ENCODE results near the gene PTPRD.
"Not testable (repeated sequence)": the region's sequence is repeated elsewhere in the genome, so short reads cannot be mapped to it uniquely, and the experiment has no call there.

Gene PTPRD

GRCh38 chr9:9097254-9097653 is 1515.5 kb downstream of the PTPRD start:
- not testable (repeated sequence) for H3K9me3 ChIP-seq (ENCODE audit: control insufficient read depth in 2 of 2, low read length in 2 of 2); H3K27ac ChIP-seq (ENCODE audit: low read length); H3K4me3 ChIP-seq (ENCODE audit: low read length in 2 of 2); H3K27me3 ChIP-seq (ENCODE audit: control insufficient read depth in 1 of 2, insufficient read depth in 2 of 2, low read length in 2 of 2); H3K9ac ChIP-seq (ENCODE audit: low read length in 2 of 2); H3K4me1 ChIP-seq (ENCODE audit: control insufficient read depth, insufficient read depth, low read length); H3K36me3 ChIP-seq (ENCODE audit: control insufficient read depth in 2 of 2, insufficient read depth in 2 of 2, low read length in 2 of 2)

DNA sequence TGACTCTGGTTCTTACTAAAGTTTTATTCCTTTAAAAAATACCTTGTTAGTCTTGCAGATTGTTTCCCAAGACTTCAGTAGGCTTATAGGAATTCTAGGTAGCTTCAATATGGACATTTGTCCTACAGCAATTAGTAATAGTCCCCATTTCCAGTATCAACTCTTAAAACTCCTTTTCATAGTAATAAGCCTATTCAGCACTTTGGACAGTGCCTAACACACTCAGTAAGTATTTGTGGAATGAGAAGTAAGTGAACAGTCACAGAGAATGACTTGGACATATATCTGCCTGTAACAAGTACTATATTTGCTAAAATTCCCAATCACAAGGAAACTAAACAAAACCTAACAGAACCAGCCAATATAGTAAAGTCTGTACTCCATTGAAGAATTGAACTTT is 1521.4 kb downstream of the PTPRD start:
- Histone ChIP-seq H3K4me3 (ENCODE audit: low read length in 2 of 2) (no peak overlapping the region), H3K4me1 (ENCODE audit: control insufficient read depth, insufficient read depth, low read length) (no peaks in the 10 kb centered on the region), H3K9me3 (ENCODE audit: control insufficient read depth in 2 of 2, low read length in 2 of 2) (no peaks in the 10 kb centered on the region), H3K36me3 (ENCODE audit: control insufficient read depth in 2 of 2, insufficient read depth in 2 of 2, low read length in 2 of 2) (no peaks in the 10 kb centered on the region), H3K27me3 (ENCODE audit: control insufficient read depth in 1 of 2, insufficient read depth in 2 of 2, low read length in 2 of 2) (no peaks in the 10 kb centered on the region), H3K27ac (ENCODE audit: low read length) (no peak overlapping the region), H3K9ac (ENCODE audit: low read length in 2 of 2) (no peak overlapping the region)

- Histone ChIP-seq H3K4me1 (ENCODE audit: control insufficient read depth, insufficient read depth, low read length) (no peaks in the 10 kb centered on the region), H3K9me3 (ENCODE audit: control insufficient read depth in 2 of 2, low read length in 2 of 2) (no peaks in the 10 kb centered on the region), H3K36me3 (ENCODE audit: control insufficient read depth in 2 of 2, insufficient read depth in 2 of 2, low read length in 2 of 2) (no peaks in the 10 kb centered on the region), H3K9ac (ENCODE audit: low read length in 2 of 2) (no peak overlapping the region), H3K4me3 (ENCODE audit: low read length in 2 of 2) (no peak overlapping the region), H3K27ac (ENCODE audit: low read length) (no peak overlapping the region), H3K27me3 (ENCODE audit: control insufficient read depth in 1 of 2, insufficient read depth in 2 of 2, low read length in 2 of 2) (no peaks in the 10 kb centered on the region)
Measured at GRCh38 chr9:9079473-9079872, 1533.3 kb downstream of the PTPRD start.

GRCh38 chr9:9078301-9078700 is 1534.5 kb downstream of the PTPRD start:
- Histone ChIP-seq H3K4me1 (ENCODE audit: control insufficient read depth, insufficient read depth, low read length) (no peaks in the 10 kb centered on the region), H3K9ac (ENCODE audit: low read length in 2 of 2) (no peak overlapping the region), H3K27ac (ENCODE audit: low read length) (no peak overlapping the region), H3K27me3 (ENCODE audit: control insufficient read depth in 1 of 2, insufficient read depth in 2 of 2, low read length in 2 of 2) (no peaks in the 10 kb centered on the region), H3K9me3 (ENCODE audit: control insufficient read depth in 2 of 2, low read length in 2 of 2) (no peaks in the 10 kb centered on the region), H3K36me3 (ENCODE audit: control insufficient read depth in 2 of 2, insufficient read depth in 2 of 2, low read length in 2 of 2) (no peaks in the 10 kb centered on the region), H3K4me3 (ENCODE audit: low read length in 2 of 2) (no peak overlapping the region)

GRCh38 chr9:9061627-9062026 is 1551.2 kb downstream of the PTPRD start:
- Histone ChIP-seq H3K4me1 (ENCODE audit: control insufficient read depth, insufficient read depth, low read length) (no peaks in the 10 kb centered on the region), H3K4me3 (ENCODE audit: low read length in 2 of 2) (no peak overlapping the region), H3K9ac (ENCODE audit: low read length in 2 of 2) (no peak overlapping the region), H3K9me3 (ENCODE audit: control insufficient read depth in 2 of 2, low read length in 2 of 2) (no peaks in the 10 kb centered on the region), H3K27me3 (ENCODE audit: control insufficient read depth in 1 of 2, insufficient read depth in 2 of 2, low read length in 2 of 2) (no peaks in the 10 kb centered on the region), H3K27ac (ENCODE audit: low read length) (no peak overlapping the region), H3K36me3 (ENCODE audit: control insufficient read depth in 2 of 2, insufficient read depth in 2 of 2, low read length in 2 of 2) (no peaks in the 10 kb centered on the region)

- Histone ChIP-seq H3K36me3 (ENCODE audit: control insufficient read depth in 2 of 2, insufficient read depth in 2 of 2, low read length in 2 of 2) (no peaks in the 10 kb centered on the region), H3K9ac (ENCODE audit: low read length in 2 of 2) (no peak overlapping the region), H3K4me1 (ENCODE audit: control insufficient read depth, insufficient read depth, low read length) (no peaks in the 10 kb centered on the region), H3K27ac (ENCODE audit: low read length) (no peak overlapping the region), H3K9me3 (ENCODE audit: control insufficient read depth in 2 of 2, low read length in 2 of 2) (no peaks in the 10 kb centered on the region), H3K4me3 (ENCODE audit: low read length in 2 of 2) (no peak overlapping the region), H3K27me3 (ENCODE audit: control insufficient read depth in 1 of 2, insufficient read depth in 2 of 2, low read length in 2 of 2) (no peaks in the 10 kb centered on the region)
Measured at GRCh38 chr9:9054354-9054992, 1558.3 kb downstream of the PTPRD start.

- Histone ChIP-seq H3K4me1 (ENCODE audit: control insufficient read depth, insufficient read depth, low read length) (no peaks in the 10 kb centered on the region), H3K9ac (ENCODE audit: low read length in 2 of 2) (no peak overlapping the region), H3K27me3 (ENCODE audit: control insufficient read depth in 1 of 2, insufficient read depth in 2 of 2, low read length in 2 of 2) (no peaks in the 10 kb centered on the region), H3K4me3 (ENCODE audit: low read length in 2 of 2) (no peak overlapping the region), H3K9me3 (ENCODE audit: control insufficient read depth in 2 of 2, low read length in 2 of 2) (no peaks in the 10 kb centered on the region), H3K27ac (ENCODE audit: low read length) (no peak overlapping the region), H3K36me3 (ENCODE audit: control insufficient read depth in 2 of 2, insufficient read depth in 2 of 2, low read length in 2 of 2) (no peaks in the 10 kb centered on the region)
Measured at GRCh38 chr9:9045572-9045971, 1567.2 kb downstream of the PTPRD start.

DNA sequence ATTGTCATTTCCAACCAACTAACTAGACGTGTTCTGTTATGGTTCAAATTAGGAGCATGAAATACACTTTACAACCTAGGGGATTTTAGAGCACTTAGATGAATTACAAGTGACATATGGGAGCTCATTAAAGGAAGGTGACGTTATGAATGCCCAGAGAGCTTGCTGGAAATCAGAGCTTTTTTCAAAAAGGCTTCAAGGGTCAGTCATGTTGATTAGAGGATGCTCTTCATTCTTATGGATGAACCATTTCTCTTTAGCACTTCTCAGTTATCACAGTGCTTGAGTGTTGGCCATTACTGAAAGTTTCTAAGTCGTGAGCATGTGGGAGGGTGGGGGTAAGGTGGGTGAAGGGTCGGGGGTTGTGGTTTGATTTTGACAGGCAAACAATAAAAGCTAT is 1567.7 kb downstream of the PTPRD start:
- H3K27me3 ChIP-seq (ENCODE audit: control insufficient read depth in 1 of 2, insufficient read depth in 2 of 2, low read length in 2 of 2) = no peaks in the 10 kb centered on the region
- no peak overlapping the region for H3K27ac ChIP-seq (ENCODE audit: low read length)
- no peak overlapping the region for H3K4me3 ChIP-seq (ENCODE audit: low read length in 2 of 2)

GRCh38 chr9:9043788-9044187 is 1569.0 kb downstream of the PTPRD start:
- not testable (repeated sequence) for H3K4me3 ChIP-seq (ENCODE audit: low read length in 2 of 2); H3K36me3 ChIP-seq (ENCODE audit: control insufficient read depth in 2 of 2, insufficient read depth in 2 of 2, low read length in 2 of 2); H3K27ac ChIP-seq (ENCODE audit: low read length); H3K4me1 ChIP-seq (ENCODE audit: control insufficient read depth, insufficient read depth, low read length); H3K9me3 ChIP-seq (ENCODE audit: control insufficient read depth in 2 of 2, low read length in 2 of 2); H3K9ac ChIP-seq (ENCODE audit: low read length in 2 of 2); H3K27me3 ChIP-seq (ENCODE audit: control insufficient read depth in 1 of 2, insufficient read depth in 2 of 2, low read length in 2 of 2)

More for the DNA sequence above, 1567.7 kb downstream of the PTPRD start:
- Histone ChIP-seq H3K9ac (ENCODE audit: low read length in 2 of 2) (no peak overlapping the region), H3K9me3 (ENCODE audit: control insufficient read depth in 2 of 2, low read length in 2 of 2) (no peaks in the 10 kb centered on the region), H3K4me1 (ENCODE audit: control insufficient read depth, insufficient read depth, low read length) (no peaks in the 10 kb centered on the region), H3K36me3 (ENCODE audit: control insufficient read depth in 2 of 2, insufficient read depth in 2 of 2, low read length in 2 of 2) (no peaks in the 10 kb centered on the region)

GRCh38 chr9:9041756-9042155 is 1571.0 kb downstream of the PTPRD start:
- Histone ChIP-seq H3K27ac (ENCODE audit: low read length) (no peak overlapping the region), H3K9me3 (ENCODE audit: control insufficient read depth in 2 of 2, low read length in 2 of 2) (no peaks in the 10 kb centered on the region), H3K27me3 (ENCODE audit: control insufficient read depth in 1 of 2, insufficient read depth in 2 of 2, low read length in 2 of 2) (no peaks in the 10 kb centered on the region), H3K9ac (ENCODE audit: low read length in 2 of 2) (no peak overlapping the region), H3K4me3 (ENCODE audit: low read length in 2 of 2) (no peak overlapping the region), H3K4me1 (ENCODE audit: control insufficient read depth, insufficient read depth, low read length) (no peaks in the 10 kb centered on the region), H3K36me3 (ENCODE audit: control insufficient read depth in 2 of 2, insufficient read depth in 2 of 2, low read length in 2 of 2) (no peaks in the 10 kb centered on the region)

DNA sequence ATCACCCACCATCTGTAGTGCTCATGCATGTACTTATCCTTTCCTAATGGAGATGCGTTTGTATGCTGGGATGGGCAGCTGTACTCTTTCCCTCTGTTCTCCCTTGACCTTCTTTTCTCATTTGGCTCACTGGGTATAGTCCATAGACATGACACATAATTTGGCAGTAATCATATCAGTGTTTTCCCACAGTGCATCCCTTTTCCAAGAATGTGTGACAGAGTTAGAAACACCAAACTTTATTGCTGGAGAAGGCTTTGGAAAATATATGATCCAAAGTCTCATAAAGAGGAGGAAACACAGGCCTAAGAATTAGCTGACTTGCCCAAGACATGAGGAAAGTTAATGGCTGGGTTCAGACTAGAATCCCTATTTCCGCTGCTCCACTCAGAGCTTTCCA is 1579.8 kb downstream of the PTPRD start:
- Histone ChIP-seq H3K9ac (ENCODE audit: low read length in 2 of 2) (no peak overlapping the region), H3K27me3 (ENCODE audit: control insufficient read depth in 1 of 2, insufficient read depth in 2 of 2, low read length in 2 of 2) (no peaks in the 10 kb centered on the region), H3K36me3 (ENCODE audit: control insufficient read depth in 2 of 2, insufficient read depth in 2 of 2, low read length in 2 of 2) (no peaks in the 10 kb centered on the region), H3K9me3 (ENCODE audit: control insufficient read depth in 2 of 2, low read length in 2 of 2) (no peaks in the 10 kb centered on the region), H3K4me1 (ENCODE audit: control insufficient read depth, insufficient read depth, low read length) (no peaks in the 10 kb centered on the region), H3K4me3 (ENCODE audit: low read length in 2 of 2) (no peak overlapping the region), H3K27ac (ENCODE audit: low read length) (no peak overlapping the region)
